PC-3 (cell line): ENCODE measurements around the gene AP5S1. TPM values are rescaled to one million over a fixed set of nuclear protein-coding genes. Genes with fewer than 3 reads are reported as not detected.

Experiments used
- ATAC-seq: fragments of 200-7000 bp; cut with Tn5 transposase; 2 replicates; pipeline ENCODE4 v1.9.1; 2020; ENCODE audit warnings: mild to moderate bottlenecking, moderate library complexity
- BruUV-seq: library from RNA; stranded (reverse); fragments of 400-500 nt; replicated peaks from 2 replicates; lab custom pipeline; 2021; lab: Mats Ljungman, UMichigan
- CTCF ChIA-PET: fragments of 300-600 bp; sonication (Branson Sonifier 250); formaldehyde crosslinking; loops from one replicate; lab custom pipeline; 2022; ENCODE audit warnings: antibody characterized with exemption; lab: Charles Lee
- POLR2A ChIA-PET: fragments of 300-600 bp; sonication (Branson Sonifier 250); formaldehyde crosslinking; loops from one replicate; lab custom pipeline; 2022; ENCODE audit warnings: antibody characterized with exemption; ENCODE audit not compliant: unreplicated experiment; lab: Charles Lee
- DNase-seq: peaks from one replicate; pipeline ENCODE4 v3.0.0-alpha.2; 2015
- H2AFZ ChIP-seq: fragments of 300-600 bp; sonication (generic); 2 replicates; pipeline ENCODE4 v1.6.0; 2016; ENCODE audit warnings: antibody characterized with exemption, low read length
- H3F3A ChIP-seq: fragments of 300-600 bp; sonication (generic); one replicate; pipeline ENCODE4 v1.6.0; 2017; ENCODE audit warnings: antibody characterized with exemption, low read length, control low read depth, mild to moderate bottlenecking; ENCODE audit not compliant: unreplicated experiment
- H3K27ac ChIP-seq: fragments of 300-600 bp; sonication (generic); 2 replicates; pipeline ENCODE4 v1.5.1; 2016; ENCODE audit warnings: mild to moderate bottlenecking, low read length
- H3K27me3 ChIP-seq: fragments of 300-600 bp; sonication (generic); 2 replicates; pipeline ENCODE4 v1.6.1; 2016; ENCODE audit warnings: low read length, mixed read lengths
- H3K36me3 ChIP-seq: fragments of 300-600 bp; sonication (generic); 2 replicates; pipeline ENCODE4 v1.6.1; 2016; ENCODE audit warnings: low read depth, mixed run types, low read length, mixed read lengths
- H3K4me1 ChIP-seq: fragments of 300-600 bp; sonication (generic); 2 replicates; pipeline ENCODE4 v1.5.1; 2016; ENCODE audit warnings: low read length; ENCODE audit not compliant: insufficient read depth
- H3K4me2 ChIP-seq: fragments of 300-600 bp; sonication (generic); 2 replicates; pipeline ENCODE4 v1.6.0; 2016; ENCODE audit warnings: low read length
- H3K4me3 ChIP-seq: fragments of 300-600 bp; sonication (generic); 2 replicates; pipeline ENCODE4 v1.5.1; 2016; ENCODE audit warnings: mild to moderate bottlenecking, low read length, mixed read lengths
- H3K79me2 ChIP-seq: fragments of 300-600 bp; sonication (generic); 2 replicates; pipeline ENCODE4 v1.6.1; 2017; ENCODE audit warnings: low read length, mixed read lengths
- H3K9ac ChIP-seq: fragments of 300-600 bp; sonication (generic); 2 replicates; pipeline ENCODE4 v1.6.0; 2016; ENCODE audit warnings: mild to moderate bottlenecking, low read length
- H3K9me2 ChIP-seq: fragments of 300-600 bp; sonication (generic); replicated peaks from 2 replicates; pipeline ENCODE4 v1.6.1; 2016; ENCODE audit warnings: mixed run types, low read length, mixed read lengths
- H3K9me3 ChIP-seq: fragments of 300-600 bp; sonication (generic); 2 replicates; pipeline ENCODE4 v1.6.1; 2016; ENCODE audit warnings: low read length, mixed read lengths
- H4K20me1 ChIP-seq: fragments of 300-600 bp; sonication (generic); 2 replicates; pipeline ENCODE4 v1.6.1; 2016; ENCODE audit warnings: low read length, mixed read lengths
- EZH2 ChIP-seq: fragments of 300-600 bp; sonication (generic); IDR thresholded peaks from one replicate; pipeline ENCODE4 v1.6.1; 2017; ENCODE audit warnings: antibody characterized with exemption, mild to moderate bottlenecking, low read length; ENCODE audit not compliant: unreplicated experiment
- EZH2phosphoT487 ChIP-seq: fragments of 300-600 bp; sonication (generic); IDR thresholded peaks from 2 replicates; pipeline ENCODE4 v1.6.1; 2018; ENCODE audit warnings: mild to moderate bottlenecking, antibody characterized with exemption, low read length, borderline replicate concordance
- intact Hi-C: fragments of 100-400 bp; cut with micrococcal nuclease; formaldehyde crosslinking; loops from 2 replicates; pipeline ENCODE4 v1.9.0; 2023
- total RNA-seq: library from RNA; depleted of rRNA; stranded (reverse); fragments of >200 nt; gene quantifications from 2 replicates; pipeline ENCODE4 v1.2.3, GENCODE V29; 2014
- TF ChIP-seq, protein P1 (sequence below): fragments of 300-600 bp; sonication (generic); conservative IDR thresholded peaks from 2 replicates; pipeline ENCODE4 v1.5.1; 2017; ENCODE audit warnings: antibody characterized with exemption, low read depth, mild to moderate bottlenecking, low read length

AP5S1 gene
- total RNA-seq, 1 experiment from 2014 or later: 31.4 TPM

DNA sequence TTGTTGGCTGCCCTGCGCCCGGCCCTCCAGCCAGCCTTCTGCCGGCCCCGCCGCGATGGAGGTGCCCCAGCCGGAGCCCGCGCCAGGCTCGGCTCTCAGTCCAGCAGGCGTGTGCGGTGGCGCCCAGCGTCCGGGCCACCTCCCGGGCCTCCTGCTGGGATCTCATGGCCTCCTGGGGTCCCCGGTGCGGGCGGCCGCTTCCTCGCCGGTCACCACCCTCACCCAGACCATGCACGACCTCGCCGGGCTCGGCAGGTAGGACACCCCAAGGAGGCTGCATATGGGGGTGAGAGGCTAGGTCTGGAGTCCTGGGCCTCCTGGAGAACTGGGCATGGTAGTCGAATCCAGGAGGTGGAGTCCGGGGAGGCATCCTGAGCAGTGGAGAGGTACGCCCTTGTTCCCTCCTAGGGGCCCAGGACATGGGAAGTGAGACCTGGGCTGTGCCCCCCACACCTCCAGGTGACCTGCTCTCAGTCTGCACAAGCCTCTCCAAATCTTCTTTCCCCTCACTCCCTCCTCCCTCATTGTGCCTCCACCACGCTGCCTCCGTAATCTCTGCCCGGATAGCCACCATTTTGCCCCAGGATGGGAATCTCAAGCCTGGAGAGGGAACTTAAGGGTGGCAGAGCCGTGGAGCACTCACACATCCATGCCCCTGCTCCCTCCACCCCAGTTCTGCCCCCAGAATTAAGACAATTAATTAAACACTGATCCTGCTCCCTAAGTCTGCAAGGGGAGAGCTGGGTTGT lies 23.7 kb upstream of the AP5S1 start:
- no peaks in the 10 kb centered on the region for H3K9me3 ChIP-seq
- TF ChIP-seq EZH2: no peak
- no peak for TF ChIP-seq EZH2phosphoT487
- TF ChIP-seq, protein P1, sequence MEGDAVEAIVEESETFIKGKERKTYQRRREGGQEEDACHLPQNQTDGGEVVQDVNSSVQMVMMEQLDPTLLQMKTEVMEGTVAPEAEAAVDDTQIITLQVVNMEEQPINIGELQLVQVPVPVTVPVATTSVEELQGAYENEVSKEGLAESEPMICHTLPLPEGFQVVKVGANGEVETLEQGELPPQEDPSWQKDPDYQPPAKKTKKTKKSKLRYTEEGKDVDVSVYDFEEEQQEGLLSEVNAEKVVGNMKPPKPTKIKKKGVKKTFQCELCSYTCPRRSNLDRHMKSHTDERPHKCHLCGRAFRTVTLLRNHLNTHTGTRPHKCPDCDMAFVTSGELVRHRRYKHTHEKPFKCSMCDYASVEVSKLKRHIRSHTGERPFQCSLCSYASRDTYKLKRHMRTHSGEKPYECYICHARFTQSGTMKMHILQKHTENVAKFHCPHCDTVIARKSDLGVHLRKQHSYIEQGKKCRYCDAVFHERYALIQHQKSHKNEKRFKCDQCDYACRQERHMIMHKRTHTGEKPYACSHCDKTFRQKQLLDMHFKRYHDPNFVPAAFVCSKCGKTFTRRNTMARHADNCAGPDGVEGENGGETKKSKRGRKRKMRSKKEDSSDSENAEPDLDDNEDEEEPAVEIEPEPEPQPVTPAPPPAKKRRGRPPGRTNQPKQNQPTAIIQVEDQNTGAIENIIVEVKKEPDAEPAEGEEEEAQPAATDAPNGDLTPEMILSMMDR: no peak
- ATAC-seq (peak; percentile 10), DNase-seq (no peak)
- peaks cover 38% of the 10 kb centered on the region for H3K36me3 ChIP-seq
- H3K9ac ChIP-seq: peak overlapping the region; percentile 95
- peak overlapping the region; percentile 98 for H3K4me2 ChIP-seq
- H3K27ac ChIP-seq: peak overlapping the region; percentile 64
- POLR2A ChIA-PET: no interaction called here
- H3K4me3 ChIP-seq: peak overlapping the region; percentile 99
- H4K20me1 ChIP-seq: no peaks in the 10 kb centered on the region
- no peak overlapping the region for H2AFZ ChIP-seq
- H3F3A ChIP-seq: no peaks in the 10 kb centered on the region
- BruUV-seq: no TSS peak
- peaks cover 53% of the 10 kb centered on the region for H3K79me2 ChIP-seq
- no peaks in the 10 kb centered on the region for H3K27me3 ChIP-seq
- CTCF ChIA-PET: interaction anchor here (0.6 to 1.2 kb wide), 3 partner anchors 10 to 53 kb away, joined by 3 to 5 read pairs (median 3); partner anchors contain the start of gene CENPB
- H3K4me1 ChIP-seq: peaks cover 26% of the 10 kb centered on the region
- no peaks in the 10 kb centered on the region for H3K9me2 ChIP-seq
- intact Hi-C loops: loop anchor here (1.0 to 2.0 kb wide), 3 partner anchors 9 to 24 kb away; partner anchors contain the start of gene AP5S1

DNA sequence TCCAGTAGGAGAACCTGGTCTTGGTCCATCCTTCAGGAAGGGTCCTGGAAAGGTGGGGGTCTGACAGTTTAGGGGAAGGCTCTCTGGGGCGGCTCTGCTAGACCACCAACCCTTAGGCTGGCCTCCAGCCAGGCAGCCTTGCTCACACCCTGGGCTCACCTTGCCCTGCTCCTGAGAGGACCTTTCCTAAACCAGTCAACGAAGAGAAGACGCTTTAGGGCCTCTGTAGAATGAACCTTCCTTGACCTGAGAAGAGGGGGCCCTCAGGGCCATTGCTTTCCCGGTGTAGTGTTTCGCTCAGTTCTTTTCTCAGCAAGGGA lies 23.2 kb upstream of the AP5S1 start:
- POLR2A ChIA-PET: no interaction called here
- H3K27ac ChIP-seq: peak overlapping the region; percentile 64
- peak overlapping the region; percentile 95 for H3K9ac ChIP-seq
- H3K4me2 ChIP-seq: peak overlapping the region; percentile 98
- no peak overlapping the region for H2AFZ ChIP-seq
- no peaks in the 10 kb centered on the region for H4K20me1 ChIP-seq
- H3K9me2 ChIP-seq: no peaks in the 10 kb centered on the region
- TF ChIP-seq EZH2phosphoT487 (no peak), EZH2 (no peak)
- TF ChIP-seq, protein P1: no peak
- peaks cover 26% of the 10 kb centered on the region for H3K4me1 ChIP-seq
- no peaks in the 10 kb centered on the region for H3K9me3 ChIP-seq
- ATAC-seq (no peak), DNase-seq (no peak)
- CTCF ChIA-PET: interaction anchor here (0.6 kb wide), 1 partner anchor 52 kb away, joined by 5 read pairs; no protein-coding TSS in a partner anchor
- H3K79me2 ChIP-seq: peaks cover 53% of the 10 kb centered on the region
- no peaks in the 10 kb centered on the region for H3F3A ChIP-seq
- no peaks in the 10 kb centered on the region for H3K27me3 ChIP-seq
- H3K4me3 ChIP-seq: peak overlapping the region; percentile 99
- H3K36me3 ChIP-seq: peaks cover 44% of the 10 kb centered on the region
- TSS peak; percentile 38 for BruUV-seq
- intact Hi-C loops: loop anchor here (2.0 kb wide), 1 partner anchor 24 kb away; the partner anchor contains the start of gene AP5S1
